ENCODE measurements around the gene CCDC200.
"Not testable (repeated sequence)": the region's sequence is repeated elsewhere in the genome, so short reads cannot be mapped to it uniquely, and the experiment has no call there.

CCDC200 gene

GRCh38 chr17:43228020-43228782 lies at the start of gene CCDC200:
Gene CCDC200, minus strand, starts transcription at chr17:43228623. Its CDS starts 69 bp downstream, at chr17:43228554.
- DNase-seq, ATAC-seq: not testable (repeated sequence)

- not testable (repeated sequence) for DNase-seq
- ATAC-seq: peak; percentile 73
These were observed 44.5 kb upstream of the CCDC200 start for GRCh38 chr17:43272914-43273313.

GRCh38 chr17:43272483-43272882 lies 44.1 kb upstream of the CCDC200 start:
- DNase-seq: peak; percentile 2
- not testable (repeated sequence) for ATAC-seq

- ATAC-seq: peak; percentile 77
- DNase-seq: not testable (repeated sequence)
These were observed 42.4 kb upstream of the CCDC200 start for GRCh38 chr17:43270552-43271504.

- not testable (repeated sequence) for ATAC-seq, DNase-seq
These were observed 18.0 kb upstream of the CCDC200 start for GRCh38 chr17:43246456-43246855.

GRCh38 chr17:43240596-43241352 lies 12.4 kb upstream of the CCDC200 start:
- ATAC-seq: peak; percentile 66
- DNase-seq: not testable (repeated sequence)

GRCh38 chr17:43239597-43239996 lies 11.2 kb upstream of the CCDC200 start:
- DNase-seq: not testable (repeated sequence)
- peak; percentile 66 for ATAC-seq

- not testable (repeated sequence) for DNase-seq, ATAC-seq
These were observed 5.5 kb upstream of the CCDC200 start, which contains the start of gene RNU2-1 for GRCh38 chr17:43233877-43234276. Gene RNU2-1, minus strand, starts transcription at chr17:43233977.

GRCh38 chr17:43233263-43233662 lies 4.8 kb upstream of the CCDC200 start:
- DNase-seq, ATAC-seq: not testable (repeated sequence)

GRCh38 chr17:43232021-43232699 lies 3.7 kb upstream of the CCDC200 start:
- not testable (repeated sequence) for ATAC-seq
- peak; percentile 65 for DNase-seq

GRCh38 chr17:43231205-43232020 lies 3.0 kb upstream of the CCDC200 start:
- DNase-seq, ATAC-seq: not testable (repeated sequence)

- DNase-seq (no peak), ATAC-seq (no peak)
These were observed 2.0 kb downstream of the CCDC200 start for GRCh38 chr17:43226393-43226792.

- no peak for ATAC-seq
- no peak for DNase-seq
These were observed 4.2 kb downstream of the CCDC200 start for GRCh38 chr17:43224146-43224705.

GRCh38 chr17:43220511-43221125 lies 7.8 kb downstream of the CCDC200 start:
- no peak for ATAC-seq
- no peak for DNase-seq

- DNase-seq (no peak), ATAC-seq (no peak)
These were observed 8.6 kb downstream of the CCDC200 start for GRCh38 chr17:43219746-43220380.

GRCh38 chr17:43219001-43219400 lies 9.4 kb downstream of the CCDC200 start:
- no peak for DNase-seq
- no peak for ATAC-seq

- DNase-seq (peak; percentile 24), ATAC-seq (peak; percentile 93)
These were observed 10.8 kb downstream of the CCDC200 start for GRCh38 chr17:43217614-43218087.

GRCh38 chr17:43216762-43217613 lies 11.4 kb downstream of the CCDC200 start:
- DNase-seq (no peak), ATAC-seq (no peak)

All from stimulated activated naive CD8-positive, alpha-beta T cell treated with anti-CD3 and anti-CD28 coated beads, Interleukin-15, Interleukin-2, amounts not matched to agents 100 U/mL and 50 U/mL, for 24 hours (primary cell).